ENCODE measurements around the gene MAST3. TPM values are rescaled to one million over a fixed set of nuclear protein-coding genes. Genes with fewer than 3 reads are reported as not detected.

MAST3 gene
- polyA plus RNA-seq, 1 donor = 6.3 TPM

GRCh38 chr19:18191640-18192062 is 94.1 kb downstream of the MAST3 start:
- DNase-seq = no peak

GRCh38 chr19:18192673-18193387 is 95.3 kb downstream of the MAST3 start, which contains the start of gene MPV17L2:
TSS of gene MPV17L2 (plus strand) at chr19:18193218. CDS start at chr19:18193282, 64 bp downstream.
- DNase-seq = peak; percentile 100

GRCh38 chr19:18193388-18194180 is 96.0 kb downstream of the MAST3 start:
- no peak for DNase-seq

- no peak for DNase-seq
Observed at GRCh38 chr19:18194181-18194530, 96.6 kb downstream of the MAST3 start.

- no peak for DNase-seq
Observed at GRCh38 chr19:18194554-18195238, 97.1 kb downstream of the MAST3 start.

GRCh38 chr19:18196511-18196845 is 98.9 kb downstream of the MAST3 start:
- DNase-seq = no peak

GRCh38 chr19:18197306-18197705 is 99.7 kb downstream of the MAST3 start:
- DNase-seq = no peak

- no peak for DNase-seq
Observed at GRCh38 chr19:18197941-18198340, 100.4 kb downstream of the MAST3 start.

GRCh38 chr19:18198374-18198773 is 100.8 kb downstream of the MAST3 start:
- no peak for DNase-seq

Other genes with a start within 250 kb of the MAST3 start
- 4.3 TPM for gene JAK3, start 249.8 kb upstream of the MAST3 start, polyA plus RNA-seq (ENCODE audit: insufficient read length)
- 759 TPM for gene RPL18A, start 237.9 kb upstream of the MAST3 start, polyA plus RNA-seq (ENCODE audit: insufficient read length)
- 0.12 TPM for gene SLC5A5, start 225.8 kb upstream of the MAST3 start, polyA plus RNA-seq (ENCODE audit: insufficient read length)
- gene CCDC124, start 164.8 kb upstream of the MAST3 start, polyA plus RNA-seq (ENCODE audit: insufficient read length) = 43.6 TPM
- 5.6 TPM for gene KCNN1, start 130.7 kb upstream of the MAST3 start, polyA plus RNA-seq (ENCODE audit: insufficient read length)
- 2.3 TPM for gene ARRDC2, start 89.6 kb upstream of the MAST3 start, polyA plus RNA-seq (ENCODE audit: insufficient read length)
- 0.28 TPM for gene IL12RB1, start 10.8 kb upstream of the MAST3 start, polyA plus RNA-seq (ENCODE audit: insufficient read length)
- 27.1 TPM for gene PIK3R2, start 55.4 kb downstream of the MAST3 start, polyA plus RNA-seq (ENCODE audit: insufficient read length)
- gene IFI30, start 76.0 kb downstream of the MAST3 start, polyA plus RNA-seq (ENCODE audit: insufficient read length) = 11.3 TPM
- 8.6 TPM for gene MPV17L2, start 95.4 kb downstream of the MAST3 start, polyA plus RNA-seq (ENCODE audit: insufficient read length)
- gene RAB3A, start 106.3 kb downstream of the MAST3 start, polyA plus RNA-seq (ENCODE audit: insufficient read length) = 3.8 TPM
- 0.75 TPM for gene PDE4C, start 128.7 kb downstream of the MAST3 start, polyA plus RNA-seq (ENCODE audit: insufficient read length)
- 7.2 TPM for gene IQCN, start 176.7 kb downstream of the MAST3 start, polyA plus RNA-seq (ENCODE audit: insufficient read length)
- gene JUND, start 183.8 kb downstream of the MAST3 start, polyA plus RNA-seq (ENCODE audit: insufficient read length) = 55.1 TPM
- gene LSM4, start 225.3 kb downstream of the MAST3 start, polyA plus RNA-seq (ENCODE audit: insufficient read length) = 84.7 TPM
- 27.2 TPM for gene PGPEP1, start 242.8 kb downstream of the MAST3 start, polyA plus RNA-seq (ENCODE audit: insufficient read length)